Heart left ventricle (tissue), 13 donors: Measurements from ENCODE around the gene KLHL6.
"Not testable (repeated sequence)": the region's sequence is repeated elsewhere in the genome, so short reads cannot be mapped to it uniquely, and the experiment has no call there.

Source experiments
- POLR2A ChIP-seq, 2 donors: fragments of 450-650 bp; IDR thresholded peaks; one replicate each; pipeline ENCODE4 v1.6.1; 2017; ENCODE audit warnings: antibody characterized with exemption in 2 of 2, mild to moderate bottlenecking in 2 of 2, moderate library complexity in 2 of 2
- TF ChIP-seq, protein P1 (sequence below), 12 donors: fragments of 200-600 bp; sonication (generic) in 4 of 12; IDR thresholded peaks; one replicate each; pipeline versions ENCODE4 v1.5.0 to v1.8.0; 2018 to 2022; ENCODE audit warnings: antibody characterized with exemption in 12 of 12, mild to moderate bottlenecking in 5 of 12
- donor health status: ischemic (EF 13 %, LVEDD 7.1; RV severe dilation, severe dysfunction).
- donor health status: DM: no; HTN: yes; CAD: no.
- donor health status: DM: no; HTN: no; CAD: no.
- donor health status: ischemic (EF 25% LVEDD 6.9; RV normal size, moderate dysfunction).
- donor health status: ischemic (EF 25% LVEDD 5.7; RV mildly dilated, moderate dysfunction).
- donor health status: ischemic (EF 35%, LVEDD 5.7; RV mildly dilated, moderate dysfunction).
- donor health status: nonischemic (EF 11% LVEDD 7.7; RV severe dilation, severe dysfunction).
- donor health status: DM: yes; HTN: yes; CAD: no.
- donor health status: PGD.
- donor health status: ischemic (EF 29% LVEDD 5.4; RV normal size, mild dysfunction).
- donor health status: nonischemic (EF 23%, LVEDD 6.1; RV moderate dilation, normal function).

DNA sequence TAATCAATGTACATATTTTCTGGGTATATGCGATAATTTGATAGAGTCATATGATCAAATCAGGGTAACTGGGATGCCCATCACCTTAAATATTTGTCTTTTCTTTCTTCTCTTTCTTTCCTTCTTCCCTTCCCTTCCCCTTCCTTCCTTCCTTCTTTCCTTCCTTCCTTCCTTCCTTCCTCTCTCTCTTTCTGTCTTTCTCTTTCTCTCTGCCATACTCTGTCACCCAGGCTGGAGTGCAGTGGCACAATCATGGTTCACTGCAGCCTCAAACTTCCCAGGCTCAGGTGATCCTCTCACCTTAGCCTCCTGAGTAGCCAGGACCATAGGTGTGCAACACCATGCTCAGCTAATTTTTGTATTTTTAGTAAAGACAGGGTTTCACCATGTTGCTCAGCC, 79.7 kb downstream of the KLHL6 start:
- TF ChIP-seq POLR2A (IDR thresholded peaks at IDR 0.05): not testable (repeated sequence)
- TF ChIP-seq, protein P1, sequence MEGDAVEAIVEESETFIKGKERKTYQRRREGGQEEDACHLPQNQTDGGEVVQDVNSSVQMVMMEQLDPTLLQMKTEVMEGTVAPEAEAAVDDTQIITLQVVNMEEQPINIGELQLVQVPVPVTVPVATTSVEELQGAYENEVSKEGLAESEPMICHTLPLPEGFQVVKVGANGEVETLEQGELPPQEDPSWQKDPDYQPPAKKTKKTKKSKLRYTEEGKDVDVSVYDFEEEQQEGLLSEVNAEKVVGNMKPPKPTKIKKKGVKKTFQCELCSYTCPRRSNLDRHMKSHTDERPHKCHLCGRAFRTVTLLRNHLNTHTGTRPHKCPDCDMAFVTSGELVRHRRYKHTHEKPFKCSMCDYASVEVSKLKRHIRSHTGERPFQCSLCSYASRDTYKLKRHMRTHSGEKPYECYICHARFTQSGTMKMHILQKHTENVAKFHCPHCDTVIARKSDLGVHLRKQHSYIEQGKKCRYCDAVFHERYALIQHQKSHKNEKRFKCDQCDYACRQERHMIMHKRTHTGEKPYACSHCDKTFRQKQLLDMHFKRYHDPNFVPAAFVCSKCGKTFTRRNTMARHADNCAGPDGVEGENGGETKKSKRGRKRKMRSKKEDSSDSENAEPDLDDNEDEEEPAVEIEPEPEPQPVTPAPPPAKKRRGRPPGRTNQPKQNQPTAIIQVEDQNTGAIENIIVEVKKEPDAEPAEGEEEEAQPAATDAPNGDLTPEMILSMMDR (IDR thresholded peaks at IDR 0.05): not testable (repeated sequence)
